GM21528 (cell line): ENCODE results near the gene CYP2R1.

Source experiments
- ATAC-seq: cut with Tn5 transposase; IDR thresholded peaks from one replicate; pipeline ENCODE4 v1.9.1; 2021; ENCODE audit warnings: mild to moderate bottlenecking, moderate library complexity; ENCODE audit not compliant: unreplicated experiment, low FRiP score

The CYP2R1 gene, protein sequence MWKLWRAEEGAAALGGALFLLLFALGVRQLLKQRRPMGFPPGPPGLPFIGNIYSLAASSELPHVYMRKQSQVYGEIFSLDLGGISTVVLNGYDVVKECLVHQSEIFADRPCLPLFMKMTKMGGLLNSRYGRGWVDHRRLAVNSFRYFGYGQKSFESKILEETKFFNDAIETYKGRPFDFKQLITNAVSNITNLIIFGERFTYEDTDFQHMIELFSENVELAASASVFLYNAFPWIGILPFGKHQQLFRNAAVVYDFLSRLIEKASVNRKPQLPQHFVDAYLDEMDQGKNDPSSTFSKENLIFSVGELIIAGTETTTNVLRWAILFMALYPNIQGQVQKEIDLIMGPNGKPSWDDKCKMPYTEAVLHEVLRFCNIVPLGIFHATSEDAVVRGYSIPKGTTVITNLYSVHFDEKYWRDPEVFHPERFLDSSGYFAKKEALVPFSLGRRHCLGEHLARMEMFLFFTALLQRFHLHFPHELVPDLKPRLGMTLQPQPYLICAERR

DNA sequence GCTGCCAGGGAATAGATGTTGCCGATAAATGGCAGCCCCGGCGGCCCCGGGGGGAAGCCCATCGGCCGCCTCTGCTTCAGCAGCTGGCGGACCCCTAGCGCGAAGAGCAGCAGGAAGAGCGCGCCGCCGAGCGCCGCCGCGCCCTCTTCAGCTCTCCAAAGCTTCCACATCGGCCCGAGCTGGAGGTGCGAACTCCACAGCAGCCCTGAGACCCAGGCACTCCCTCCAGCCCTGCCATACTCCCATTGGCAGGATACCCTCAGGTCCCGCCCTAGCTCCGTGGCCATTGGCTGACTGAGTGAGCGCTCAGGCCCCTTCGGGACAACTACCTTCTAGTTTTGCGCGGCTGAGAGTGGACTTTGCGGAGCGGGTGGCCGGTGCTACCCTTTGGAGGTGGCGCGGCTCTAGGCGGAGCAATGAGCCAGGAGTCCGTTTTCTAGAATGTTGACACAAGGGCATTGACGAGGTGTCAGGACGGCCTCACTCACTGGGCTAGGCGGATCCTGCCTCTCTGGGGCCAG lies at the start of gene CYP2R1:
Gene CYP2R1, minus strand, starts transcription at position 196 of the 521 bp plus-strand sequence. Its CDS starts 26 bp downstream, at position 170.
- ATAC-seq, result peak; percentile 97

- ATAC-seq, result no peak
Observed at GRCh38 chr11:14938936-14939335, 46.9 kb upstream of the CYP2R1 start.

DNA sequence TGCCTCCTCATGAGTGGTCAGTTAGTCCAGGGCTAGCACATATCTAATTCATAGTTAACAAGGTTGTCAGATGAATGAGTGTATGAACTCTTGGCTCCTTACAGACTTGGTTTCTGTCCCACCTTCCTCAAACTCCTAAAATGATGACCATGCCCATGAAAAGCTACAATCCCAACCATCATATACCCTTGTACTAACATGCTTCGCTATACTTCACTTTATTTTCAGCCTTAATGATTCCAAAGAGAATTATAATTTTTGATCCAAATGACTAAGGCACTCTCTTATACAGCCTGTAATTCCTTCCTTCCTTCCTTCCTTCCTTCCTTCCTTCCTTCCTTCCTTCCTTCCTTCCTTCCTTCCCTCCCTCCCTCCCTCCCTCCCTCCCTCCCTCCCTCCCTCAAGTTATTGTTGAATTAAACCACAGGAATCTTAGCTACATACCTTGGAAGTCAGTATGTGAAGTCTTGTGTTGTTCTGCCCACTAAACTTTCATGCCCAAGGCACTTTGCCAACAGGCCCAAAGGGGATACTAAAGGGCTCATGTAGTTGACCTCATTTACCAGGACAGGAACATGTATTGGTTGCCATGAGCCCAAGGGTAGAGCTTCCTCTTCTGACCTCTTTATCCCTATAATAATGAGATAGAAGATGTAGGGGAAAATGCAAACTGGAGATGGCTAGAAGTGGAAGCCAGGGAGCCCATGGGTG lies 42.8 kb upstream of the CYP2R1 start:
- ATAC-seq, result no peak

GRCh38 chr11:14932447-14932846 lies 40.4 kb upstream of the CYP2R1 start:
- ATAC-seq, result no peak

- ATAC-seq, result no peak
Observed at GRCh38 chr11:14930369-14930768, 38.3 kb upstream of the CYP2R1 start.

GRCh38 chr11:14927146-14927545 lies 35.1 kb upstream of the CYP2R1 start:
- ATAC-seq, result no peak

DNA sequence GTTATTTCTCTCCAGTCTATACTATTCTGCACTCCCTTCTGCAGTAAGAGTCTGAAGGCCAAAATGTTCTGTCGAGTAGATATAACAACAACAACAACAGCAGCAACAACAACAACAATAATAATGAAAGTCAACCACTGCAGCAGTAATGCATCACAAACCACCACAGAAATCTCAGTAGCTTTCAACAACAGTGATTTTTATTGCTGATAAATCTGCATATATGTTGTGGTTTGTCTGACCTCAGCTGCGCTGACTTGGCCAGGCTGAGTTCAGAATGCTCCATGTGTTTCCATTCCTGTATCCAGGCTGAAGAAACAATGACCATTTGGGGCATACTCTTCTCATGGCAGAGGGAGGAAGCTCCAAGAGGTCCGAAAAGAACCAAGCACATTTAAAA lies 32.3 kb upstream of the CYP2R1 start:
- ATAC-seq, result no peak

- no peak for ATAC-seq
Observed at GRCh38 chr11:14916403-14916802, 24.4 kb upstream of the CYP2R1 start.

DNA sequence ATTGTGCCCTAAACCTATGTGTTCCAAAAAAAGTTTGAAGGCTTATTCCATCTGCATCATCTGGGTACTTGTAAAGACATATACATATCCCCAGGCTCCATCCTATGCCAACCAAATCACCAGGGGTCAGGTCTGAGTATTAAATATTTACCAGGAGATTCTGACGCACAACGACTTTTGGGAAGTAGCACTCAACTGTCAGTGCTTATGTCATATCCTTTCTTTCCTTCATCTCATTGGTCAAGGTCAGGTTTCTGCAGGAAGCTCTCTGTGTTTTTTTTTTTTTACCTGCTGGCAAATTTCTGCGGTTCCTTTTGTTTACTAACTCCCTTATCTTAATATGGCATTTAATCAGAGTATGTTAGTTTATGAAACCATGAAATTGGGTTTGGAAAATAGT lies 22.5 kb upstream of the CYP2R1 start:
- no peak for ATAC-seq

DNA sequence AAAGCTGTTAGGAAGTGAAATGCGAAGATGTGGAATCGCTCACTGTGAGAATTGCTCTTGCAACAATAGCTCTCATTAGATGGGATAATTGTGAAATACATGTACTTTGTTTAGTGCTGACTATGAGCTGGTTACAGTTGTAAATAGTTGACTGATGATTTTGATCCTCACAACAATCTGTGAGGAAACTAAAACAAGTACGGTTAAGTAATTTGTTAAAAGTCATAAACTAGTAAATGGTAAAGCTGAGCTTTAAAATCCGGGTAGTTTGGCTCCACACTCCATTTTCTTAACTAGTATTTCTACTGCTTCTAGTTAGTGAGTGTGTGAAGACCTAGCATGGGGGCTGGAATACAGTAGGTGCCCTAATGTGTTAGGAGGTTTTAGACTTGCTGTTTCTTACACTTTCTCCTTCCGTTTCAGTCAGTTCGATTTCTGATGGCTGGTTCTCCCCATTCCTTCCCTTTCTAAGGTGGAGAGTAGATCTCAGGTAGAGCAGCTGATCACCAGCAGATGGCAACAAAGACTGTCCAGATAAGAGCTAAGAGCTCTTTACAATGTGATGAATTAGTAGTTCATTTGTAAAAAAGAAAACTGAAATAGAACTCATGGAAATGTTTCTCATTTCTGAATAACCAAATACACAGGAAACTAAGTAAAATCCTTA lies 16.3 kb upstream of the CYP2R1 start:
- no peak for ATAC-seq

GRCh38 chr11:14907411-14908213 lies 15.6 kb upstream of the CYP2R1 start:
- ATAC-seq, result peak; percentile 47

DNA sequence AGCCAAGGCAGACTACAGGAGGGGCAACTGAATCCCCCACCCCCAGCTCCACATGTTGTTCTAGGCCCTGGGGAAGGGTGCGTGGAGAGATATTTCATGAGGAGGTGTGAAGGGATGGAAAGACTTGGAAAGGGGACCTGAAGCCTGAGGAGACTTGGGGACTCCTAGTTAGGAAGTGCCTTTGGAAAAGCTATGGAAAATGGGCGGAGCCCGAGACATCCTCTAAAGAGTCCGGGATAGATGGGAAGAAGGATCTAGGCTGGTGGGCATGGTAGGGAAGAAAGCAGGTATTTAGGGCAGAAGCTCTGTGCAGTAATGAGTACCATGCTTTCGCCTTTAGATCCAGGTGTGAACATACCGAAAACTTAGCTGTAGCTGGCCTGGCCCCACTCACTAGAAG lies 15.0 kb upstream of the CYP2R1 start:
- no peak for ATAC-seq

GRCh38 chr11:14906578-14906977 lies 14.5 kb upstream of the CYP2R1 start:
- no peak for ATAC-seq

GRCh38 chr11:14905104-14906033 lies 13.3 kb upstream of the CYP2R1 start:
- ATAC-seq, result peak; percentile 64

DNA sequence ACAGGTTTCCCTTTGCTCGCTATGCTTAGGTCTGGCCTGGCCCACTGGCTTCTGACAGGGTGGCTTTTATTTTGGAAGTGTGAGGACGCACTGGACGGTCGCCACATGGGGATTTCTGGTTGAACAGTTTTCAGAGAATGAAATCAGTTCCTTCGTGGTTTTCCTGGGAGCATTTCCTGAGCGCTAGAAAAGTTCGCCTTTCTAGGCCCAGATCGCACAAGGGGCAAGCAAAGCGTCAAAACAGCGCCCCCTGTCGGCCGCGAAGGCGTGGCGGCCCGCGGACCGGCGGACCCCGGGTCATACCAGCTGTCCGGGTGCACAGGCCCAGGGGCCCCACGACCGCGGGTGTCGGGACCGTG lies 12.7 kb upstream of the CYP2R1 start:
- peak; percentile 51 for ATAC-seq

- ATAC-seq, result no peak
Observed at GRCh38 chr11:14902650-14903350, 10.8 kb upstream of the CYP2R1 start.

DNA sequence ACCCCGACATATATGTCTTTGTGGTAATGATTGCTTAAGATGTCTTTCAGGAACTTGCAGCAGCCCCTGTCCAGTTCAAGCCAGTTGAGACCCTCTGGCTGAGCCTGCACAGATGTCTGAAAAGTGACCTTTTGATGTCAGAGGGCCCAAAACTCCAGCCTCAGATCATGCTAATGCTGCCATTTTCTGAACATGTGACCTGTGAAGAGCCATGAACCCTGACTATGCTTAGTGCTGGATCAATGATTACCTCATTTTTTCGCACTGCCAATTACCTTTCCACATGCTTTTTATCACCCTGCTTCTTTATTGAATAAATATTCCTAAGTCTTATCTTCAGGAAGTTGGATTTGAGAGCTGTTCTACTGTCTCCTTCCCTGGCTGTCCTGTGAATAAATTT lies 6.9 kb upstream of the CYP2R1 start:
- ATAC-seq, result no peak

- no peak for ATAC-seq
Observed at GRCh38 chr11:14898355-14898754, 6.3 kb upstream of the CYP2R1 start.
